H1 (cell line): ENCODE results near the gene WNK2.

Experiments used
- ATF3 ChIP-seq: IDR thresholded peaks from 2 replicates; pipeline ENCODE4 v1.6.1; 2011; ENCODE audit warnings: low read depth, mild to moderate bottlenecking, low read length; ENCODE audit not compliant: insufficient read depth
- BCL11A ChIP-seq, 2 experiments: IDR thresholded peaks; one replicate each; pipeline ENCODE4 v1.6.1; 2011; ENCODE audit warnings: low read depth in 2 of 2, low read length in 2 of 2, mild to moderate bottlenecking in 2 of 2
- CEBPB ChIP-seq: IDR thresholded peaks from 2 replicates; pipeline ENCODE4 v1.6.1; 2012; ENCODE audit warnings: low read depth, low read length
- CREB1 ChIP-seq: IDR thresholded peaks from 2 replicates; pipeline ENCODE4 v1.6.1; 2012; ENCODE audit warnings: inconsistent platforms
- EZH2 ChIP-seq: fragments of 200-600 bp; sonication (generic); IDR thresholded peaks from 2 replicates; pipeline ENCODE4 v1.7.1; 2012; ENCODE audit warnings: low read depth, mild to moderate bottlenecking, moderate library complexity, low read length, inconsistent platforms; ENCODE audit not compliant: severe bottlenecking
- GABPA ChIP-seq: IDR thresholded peaks from 2 replicates; pipeline ENCODE4 v1.6.1; 2011; ENCODE audit warnings: mild to moderate bottlenecking, low read length, moderate library complexity, borderline replicate concordance; ENCODE audit not compliant: insufficient read depth
- KDM5A ChIP-seq: fragments of 200-600 bp; IDR thresholded peaks from 2 replicates; pipeline ENCODE4 v1.7.1; 2012; ENCODE audit warnings: mild to moderate bottlenecking, low read length, inconsistent platforms, mixed read lengths
- POLR2A ChIP-seq, 2 experiments: IDR thresholded peaks; 1 replicate in 1 of 2; 2 replicates in 1 of 2; pipeline ENCODE4 v1.6.1; 2011; ENCODE audit warnings: low read depth in 2 of 2, low read length in 2 of 2, mild to moderate bottlenecking in 2 of 2; ENCODE audit errors: control extremely low read depth in 1 of 2
- RFX5 ChIP-seq: IDR thresholded peaks from 2 replicates; pipeline ENCODE4 v1.6.1; 2011; ENCODE audit warnings: low read depth, low read length, improper control_type of control experiment, borderline replicate concordance
- RXRA ChIP-seq: IDR thresholded peaks from 2 replicates; pipeline ENCODE4 v1.6.1; 2011; ENCODE audit warnings: low read depth, mild to moderate bottlenecking, low read length, moderate library complexity; ENCODE audit not compliant: insufficient read depth
- TCF12 ChIP-seq: IDR thresholded peaks from 2 replicates; pipeline ENCODE4 v1.6.1; 2011; ENCODE audit warnings: low read depth, mild to moderate bottlenecking, low read length
- TF ChIP-seq, protein P1 (sequence below), 3 experiments: IDR thresholded peaks; 1 replicate in 2 of 3; 2 replicates in 1 of 3; pipeline versions ENCODE4 v1.5.1 to v1.6.1; 2011; ENCODE audit warnings: low read length in 3 of 3, mild to moderate bottlenecking in 3 of 3, inconsistent platforms in 2 of 3, low read depth in 1 of 3, moderate library complexity in 1 of 3; ENCODE audit not compliant: insufficient read depth in 1 of 3; ENCODE audit errors: control extremely low read depth in 1 of 3

DNA sequence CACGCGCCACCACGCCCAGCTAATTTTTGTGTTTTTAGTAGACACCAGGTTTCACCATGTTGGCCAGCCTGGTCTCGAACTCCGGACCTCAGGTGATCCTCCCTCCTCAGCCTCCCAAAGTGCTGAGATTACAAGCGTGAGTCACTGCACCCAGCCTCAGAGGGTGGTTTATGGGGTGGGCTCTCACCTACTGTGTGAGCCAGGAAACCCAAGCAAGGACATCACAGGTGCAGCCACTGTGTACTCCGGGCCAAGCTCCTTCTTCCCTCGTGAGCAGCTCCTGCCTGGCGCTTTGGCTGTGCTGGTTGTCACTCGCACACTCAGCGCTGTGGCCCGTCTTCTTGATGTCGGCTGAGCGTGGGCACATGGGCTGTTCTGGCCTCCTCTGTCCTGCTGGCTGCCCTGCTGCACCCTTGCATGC is 70.1 kb downstream of the WNK2 start:
- TF ChIP-seq BCL11A (IDR thresholded peaks at IDR 0.05; ENCODE audit: low read depth in 2 of 2, low read length in 2 of 2): no peak
- no peak for TF ChIP-seq POLR2A (IDR thresholded peaks at IDR 0.05; ENCODE audit: control extremely low read depth in 1 of 2, low read depth in 2 of 2, low read length in 2 of 2)
- TF ChIP-seq, protein P1, sequence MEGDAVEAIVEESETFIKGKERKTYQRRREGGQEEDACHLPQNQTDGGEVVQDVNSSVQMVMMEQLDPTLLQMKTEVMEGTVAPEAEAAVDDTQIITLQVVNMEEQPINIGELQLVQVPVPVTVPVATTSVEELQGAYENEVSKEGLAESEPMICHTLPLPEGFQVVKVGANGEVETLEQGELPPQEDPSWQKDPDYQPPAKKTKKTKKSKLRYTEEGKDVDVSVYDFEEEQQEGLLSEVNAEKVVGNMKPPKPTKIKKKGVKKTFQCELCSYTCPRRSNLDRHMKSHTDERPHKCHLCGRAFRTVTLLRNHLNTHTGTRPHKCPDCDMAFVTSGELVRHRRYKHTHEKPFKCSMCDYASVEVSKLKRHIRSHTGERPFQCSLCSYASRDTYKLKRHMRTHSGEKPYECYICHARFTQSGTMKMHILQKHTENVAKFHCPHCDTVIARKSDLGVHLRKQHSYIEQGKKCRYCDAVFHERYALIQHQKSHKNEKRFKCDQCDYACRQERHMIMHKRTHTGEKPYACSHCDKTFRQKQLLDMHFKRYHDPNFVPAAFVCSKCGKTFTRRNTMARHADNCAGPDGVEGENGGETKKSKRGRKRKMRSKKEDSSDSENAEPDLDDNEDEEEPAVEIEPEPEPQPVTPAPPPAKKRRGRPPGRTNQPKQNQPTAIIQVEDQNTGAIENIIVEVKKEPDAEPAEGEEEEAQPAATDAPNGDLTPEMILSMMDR (IDR thresholded peaks at IDR 0.05; ENCODE audit: control extremely low read depth in 1 of 3, insufficient read depth in 1 of 3, low read depth in 1 of 3, low read length in 3 of 3): no peak
- TF ChIP-seq CEBPB: no peak
- TF ChIP-seq EZH2: no peak
- no peak for TF ChIP-seq ATF3
- TF ChIP-seq TCF12: no peak
- TF ChIP-seq RXRA: no peak
- TF ChIP-seq KDM5A: no peak
- TF ChIP-seq CREB1: no peak
- TF ChIP-seq GABPA: no peak
- no peak for TF ChIP-seq RFX5
